ENCODE results near the gene TUBA4A.

DNA sequence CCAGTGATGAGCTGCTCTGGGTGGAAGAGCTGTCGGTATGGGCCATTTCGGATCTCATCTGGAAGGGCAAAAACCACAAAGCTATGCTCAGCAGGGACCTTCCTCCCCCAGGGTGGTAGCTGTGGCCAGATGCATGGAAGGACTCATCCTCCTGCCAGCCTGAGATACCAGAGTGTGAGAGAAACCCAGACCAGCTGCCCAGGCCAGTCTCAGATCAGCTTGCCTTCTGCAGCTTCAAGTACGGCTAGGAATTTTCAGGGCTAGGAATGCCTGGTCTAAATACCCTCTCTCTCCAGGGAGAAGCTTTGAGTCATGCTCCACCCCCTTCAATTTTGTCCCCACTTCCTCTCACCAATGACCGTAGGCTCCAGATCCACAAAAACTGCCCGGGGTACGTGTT, 2.1 kb downstream of the TUBA4A start:
- no peak for TF ChIP-seq POLR2A (IDR thresholded peaks at IDR 0.05)
- TF ChIP-seq, protein P1, sequence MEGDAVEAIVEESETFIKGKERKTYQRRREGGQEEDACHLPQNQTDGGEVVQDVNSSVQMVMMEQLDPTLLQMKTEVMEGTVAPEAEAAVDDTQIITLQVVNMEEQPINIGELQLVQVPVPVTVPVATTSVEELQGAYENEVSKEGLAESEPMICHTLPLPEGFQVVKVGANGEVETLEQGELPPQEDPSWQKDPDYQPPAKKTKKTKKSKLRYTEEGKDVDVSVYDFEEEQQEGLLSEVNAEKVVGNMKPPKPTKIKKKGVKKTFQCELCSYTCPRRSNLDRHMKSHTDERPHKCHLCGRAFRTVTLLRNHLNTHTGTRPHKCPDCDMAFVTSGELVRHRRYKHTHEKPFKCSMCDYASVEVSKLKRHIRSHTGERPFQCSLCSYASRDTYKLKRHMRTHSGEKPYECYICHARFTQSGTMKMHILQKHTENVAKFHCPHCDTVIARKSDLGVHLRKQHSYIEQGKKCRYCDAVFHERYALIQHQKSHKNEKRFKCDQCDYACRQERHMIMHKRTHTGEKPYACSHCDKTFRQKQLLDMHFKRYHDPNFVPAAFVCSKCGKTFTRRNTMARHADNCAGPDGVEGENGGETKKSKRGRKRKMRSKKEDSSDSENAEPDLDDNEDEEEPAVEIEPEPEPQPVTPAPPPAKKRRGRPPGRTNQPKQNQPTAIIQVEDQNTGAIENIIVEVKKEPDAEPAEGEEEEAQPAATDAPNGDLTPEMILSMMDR (IDR thresholded peaks at IDR 0.05) = no peak

All from testis (tissue), 2 donors.